PFSK-1 (cell line): ENCODE results near the gene LAS1L.

Experiments
- FOXP2 ChIP-seq: optimal IDR thresholded peaks from 2 replicates; pipeline ENCODE3; 2011; ENCODE audit warnings: borderline replicate concordance, control low read depth, inconsistent platforms; ENCODE audit not compliant: insufficient read depth; ENCODE audit errors: extremely low read length, extremely low read depth
- POLR2AphosphoS5 ChIP-seq: IDR thresholded peaks from 2 replicates; pipeline ENCODE4 v1.6.1; 2012; ENCODE audit warnings: low read depth, mild to moderate bottlenecking, control low read depth, low read length, moderate library complexity
- SIN3A ChIP-seq: IDR thresholded peaks from 2 replicates; pipeline ENCODE4 v1.6.1; 2012; ENCODE audit warnings: mild to moderate bottlenecking, low read length, moderate library complexity, borderline replicate concordance; ENCODE audit not compliant: insufficient read depth
- TAF1 ChIP-seq: IDR thresholded peaks from 2 replicates; pipeline ENCODE4 v1.6.1; 2012; ENCODE audit warnings: low read length, control low read depth, borderline replicate concordance; ENCODE audit not compliant: insufficient read depth
- TF ChIP-seq, protein P1 (sequence below), 2 experiments: IDR thresholded peaks; 2 replicates each; pipeline versions ENCODE4 v1.6.1 to v1.8.0; 2011 to 2012; ENCODE audit warnings: low read depth in 2 of 2, low read length in 2 of 2, control low read depth in 1 of 2, inconsistent platforms in 1 of 2, mild to moderate bottlenecking in 1 of 2, moderate library complexity in 1 of 2; ENCODE audit not compliant: insufficient read depth in 1 of 2

The LAS1L gene

DNA sequence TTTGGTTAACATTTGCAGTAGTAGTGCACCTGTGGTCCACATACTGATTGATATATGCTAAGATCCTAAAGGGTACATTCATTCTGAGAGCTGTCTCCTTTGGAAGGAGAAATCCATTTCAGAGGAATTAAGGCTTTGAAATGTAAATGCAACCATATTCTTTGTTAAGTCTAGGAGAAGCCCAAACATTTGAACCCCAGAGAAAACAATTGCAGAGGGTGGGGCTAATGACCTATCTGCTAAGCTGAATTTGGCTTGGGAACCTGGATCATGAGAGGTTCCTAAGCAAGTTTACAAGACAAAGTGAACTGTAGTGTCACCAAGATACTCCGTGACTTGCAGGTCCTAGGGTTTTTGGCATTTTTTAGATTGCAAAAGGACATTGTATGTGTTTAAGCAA, 41.2 kb downstream of the LAS1L start:
- TF ChIP-seq TAF1: no peak
- no peak for TF ChIP-seq FOXP2
- TF ChIP-seq, protein P1, sequence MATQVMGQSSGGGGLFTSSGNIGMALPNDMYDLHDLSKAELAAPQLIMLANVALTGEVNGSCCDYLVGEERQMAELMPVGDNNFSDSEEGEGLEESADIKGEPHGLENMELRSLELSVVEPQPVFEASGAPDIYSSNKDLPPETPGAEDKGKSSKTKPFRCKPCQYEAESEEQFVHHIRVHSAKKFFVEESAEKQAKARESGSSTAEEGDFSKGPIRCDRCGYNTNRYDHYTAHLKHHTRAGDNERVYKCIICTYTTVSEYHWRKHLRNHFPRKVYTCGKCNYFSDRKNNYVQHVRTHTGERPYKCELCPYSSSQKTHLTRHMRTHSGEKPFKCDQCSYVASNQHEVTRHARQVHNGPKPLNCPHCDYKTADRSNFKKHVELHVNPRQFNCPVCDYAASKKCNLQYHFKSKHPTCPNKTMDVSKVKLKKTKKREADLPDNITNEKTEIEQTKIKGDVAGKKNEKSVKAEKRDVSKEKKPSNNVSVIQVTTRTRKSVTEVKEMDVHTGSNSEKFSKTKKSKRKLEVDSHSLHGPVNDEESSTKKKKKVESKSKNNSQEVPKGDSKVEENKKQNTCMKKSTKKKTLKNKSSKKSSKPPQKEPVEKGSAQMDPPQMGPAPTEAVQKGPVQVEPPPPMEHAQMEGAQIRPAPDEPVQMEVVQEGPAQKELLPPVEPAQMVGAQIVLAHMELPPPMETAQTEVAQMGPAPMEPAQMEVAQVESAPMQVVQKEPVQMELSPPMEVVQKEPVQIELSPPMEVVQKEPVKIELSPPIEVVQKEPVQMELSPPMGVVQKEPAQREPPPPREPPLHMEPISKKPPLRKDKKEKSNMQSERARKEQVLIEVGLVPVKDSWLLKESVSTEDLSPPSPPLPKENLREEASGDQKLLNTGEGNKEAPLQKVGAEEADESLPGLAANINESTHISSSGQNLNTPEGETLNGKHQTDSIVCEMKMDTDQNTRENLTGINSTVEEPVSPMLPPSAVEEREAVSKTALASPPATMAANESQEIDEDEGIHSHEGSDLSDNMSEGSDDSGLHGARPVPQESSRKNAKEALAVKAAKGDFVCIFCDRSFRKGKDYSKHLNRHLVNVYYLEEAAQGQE (IDR thresholded peaks at IDR 0.05; ENCODE audit: insufficient read depth in 1 of 2, low read depth in 2 of 2, low read length in 2 of 2): no peak
- no peak for TF ChIP-seq SIN3A
- TF ChIP-seq POLR2AphosphoS5: no peak

- no peak for TF ChIP-seq FOXP2
- no peak for TF ChIP-seq POLR2AphosphoS5
- TF ChIP-seq TAF1: no peak
- TF ChIP-seq, protein P1 (IDR thresholded peaks at IDR 0.05; ENCODE audit: insufficient read depth in 1 of 2, low read depth in 2 of 2, low read length in 2 of 2): no peak
- TF ChIP-seq SIN3A: no peak
These were observed 43.0 kb downstream of the LAS1L start for GRCh38 chrX:65491620-65492019.

DNA sequence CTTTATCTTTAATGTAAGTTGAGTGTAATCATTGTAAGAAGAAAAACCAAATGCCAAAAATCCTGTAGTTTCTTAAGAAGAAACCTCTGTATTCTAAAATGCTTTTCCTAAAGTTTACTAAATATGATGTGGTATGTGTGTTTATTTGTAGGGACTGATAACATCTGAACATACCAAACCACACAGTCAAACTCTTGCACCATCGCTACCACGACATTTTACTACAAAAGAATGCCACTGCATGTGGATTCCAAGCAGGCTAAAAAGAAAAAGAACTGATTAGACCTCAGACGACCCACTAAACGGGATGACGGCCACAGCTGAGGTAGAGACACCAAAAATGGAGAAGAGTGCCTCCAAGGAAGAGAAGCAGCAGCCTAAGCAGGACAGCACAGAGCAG, 46.1 kb downstream of the LAS1L start:
- no peak for TF ChIP-seq FOXP2
- TF ChIP-seq TAF1: no peak
- TF ChIP-seq, protein P1 (IDR thresholded peaks at IDR 0.05; ENCODE audit: insufficient read depth in 1 of 2, low read depth in 2 of 2, low read length in 2 of 2): no peak
- no peak for TF ChIP-seq SIN3A
- no peak for TF ChIP-seq POLR2AphosphoS5

GRCh38 chrX:65480960-65481359, 53.6 kb downstream of the LAS1L start:
- TF ChIP-seq SIN3A (no peak), TAF1 (no peak), POLR2AphosphoS5 (no peak), FOXP2 (no peak)
- TF ChIP-seq, protein P1 (IDR thresholded peaks at IDR 0.05; ENCODE audit: insufficient read depth in 1 of 2, low read depth in 2 of 2, low read length in 2 of 2): no peak

GRCh38 chrX:65476564-65476963, 58.0 kb downstream of the LAS1L start:
- TF ChIP-seq, protein P1 (IDR thresholded peaks at IDR 0.05; ENCODE audit: insufficient read depth in 1 of 2, low read depth in 2 of 2, low read length in 2 of 2): no peak
- TF ChIP-seq TAF1 (no peak), SIN3A (no peak), POLR2AphosphoS5 (no peak), FOXP2 (no peak)
